Measurements from ENCODE around the gene SPTLC3.

GRCh38 chr20:13119583-13119982 is 110.8 kb downstream of the SPTLC3 start:
- TF ChIP-seq EZH2 (IDR thresholded peaks at IDR 0.05; ENCODE audit: low read length, missing control alignments), result no peak
- TF ChIP-seq, protein P1, sequence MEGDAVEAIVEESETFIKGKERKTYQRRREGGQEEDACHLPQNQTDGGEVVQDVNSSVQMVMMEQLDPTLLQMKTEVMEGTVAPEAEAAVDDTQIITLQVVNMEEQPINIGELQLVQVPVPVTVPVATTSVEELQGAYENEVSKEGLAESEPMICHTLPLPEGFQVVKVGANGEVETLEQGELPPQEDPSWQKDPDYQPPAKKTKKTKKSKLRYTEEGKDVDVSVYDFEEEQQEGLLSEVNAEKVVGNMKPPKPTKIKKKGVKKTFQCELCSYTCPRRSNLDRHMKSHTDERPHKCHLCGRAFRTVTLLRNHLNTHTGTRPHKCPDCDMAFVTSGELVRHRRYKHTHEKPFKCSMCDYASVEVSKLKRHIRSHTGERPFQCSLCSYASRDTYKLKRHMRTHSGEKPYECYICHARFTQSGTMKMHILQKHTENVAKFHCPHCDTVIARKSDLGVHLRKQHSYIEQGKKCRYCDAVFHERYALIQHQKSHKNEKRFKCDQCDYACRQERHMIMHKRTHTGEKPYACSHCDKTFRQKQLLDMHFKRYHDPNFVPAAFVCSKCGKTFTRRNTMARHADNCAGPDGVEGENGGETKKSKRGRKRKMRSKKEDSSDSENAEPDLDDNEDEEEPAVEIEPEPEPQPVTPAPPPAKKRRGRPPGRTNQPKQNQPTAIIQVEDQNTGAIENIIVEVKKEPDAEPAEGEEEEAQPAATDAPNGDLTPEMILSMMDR (conservative IDR thresholded peaks at IDR 0.05 in 1 of 2, IDR thresholded peaks at IDR 0.05 in 1 of 2; ENCODE audit: low read depth in 1 of 2, low read length in 2 of 2), result peak; percentile 90 to 94

All from fibroblast of lung (primary cell).